Panc1 (cell line): ENCODE measurements around the gene IQSEC1.

Experiments used
- CTCF ChIP-seq: fragments of 450-650 bp; IDR thresholded peaks from 2 replicates; pipeline ENCODE4 v1.5.1; 2017; ENCODE audit warnings: mild to moderate bottlenecking
- POLR2AphosphoS5 ChIP-seq: IDR thresholded peaks from 2 replicates; pipeline ENCODE4 v1.6.1; 2012; ENCODE audit warnings: mild to moderate bottlenecking, low read depth, low read length, moderate library complexity
- REST ChIP-seq, 2 experiments: IDR thresholded peaks; 2 replicates each; pipeline ENCODE4 v1.6.1; 2011 to 2012; ENCODE audit warnings: low read depth in 2 of 2, control low read depth in 1 of 2, low read length in 1 of 2, mild to moderate bottlenecking in 1 of 2, moderate library complexity in 1 of 2; ENCODE audit not compliant: insufficient read depth in 1 of 2
- TCF7L2 ChIP-seq: IDR thresholded peaks from 2 replicates; pipeline ENCODE4 v1.6.1; 2011; ENCODE audit warnings: mild to moderate bottlenecking, low read depth, low read length, inconsistent platforms

DNA sequence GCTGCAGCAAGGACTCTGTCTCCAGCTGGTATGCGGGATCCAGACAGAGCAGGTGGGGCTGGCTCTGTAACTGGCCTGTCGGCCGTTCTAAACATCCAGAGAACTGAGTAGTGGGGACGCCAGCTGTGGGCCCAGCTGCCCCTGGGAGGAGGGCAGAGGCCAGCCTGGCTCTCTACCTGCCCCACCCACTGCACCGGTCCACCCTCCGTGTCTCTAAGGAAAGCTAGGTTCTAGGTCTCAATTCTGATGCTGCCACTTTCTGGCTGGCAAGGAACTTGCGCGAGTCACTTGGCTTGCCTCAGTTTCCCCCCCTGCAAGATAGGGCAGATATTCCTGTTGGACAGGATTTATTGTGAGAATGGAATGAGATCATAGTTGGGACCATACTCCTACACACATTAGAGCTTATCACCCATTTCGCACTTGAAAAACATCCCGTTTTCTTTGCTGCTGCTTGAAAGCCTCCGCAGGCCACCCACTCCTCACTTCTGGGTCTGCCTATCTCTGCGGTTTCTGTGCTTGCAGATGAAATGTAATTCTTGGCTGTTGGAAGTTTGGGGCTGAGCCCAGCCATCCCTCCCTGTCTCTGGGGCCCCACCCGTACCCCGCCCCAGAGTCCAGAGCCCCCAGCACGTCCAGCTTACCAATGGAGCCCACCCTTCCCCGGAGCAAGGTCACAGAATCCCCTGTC is 65.8 kb downstream of the IQSEC1 start:
- no peak for TF ChIP-seq CTCF
- TF ChIP-seq POLR2AphosphoS5 = no peak
- no peak for TF ChIP-seq REST (IDR thresholded peaks at IDR 0.05; ENCODE audit: insufficient read depth in 1 of 2, low read depth in 2 of 2, low read length in 1 of 2)
- no peak for TF ChIP-seq TCF7L2
